ENCODE results near the gene CST7. TPM values are rescaled to one million over a fixed set of nuclear protein-coding genes. Genes with fewer than 3 reads are reported as not detected.

Gene CST7
- total RNA-seq, 1 experiment from 2014 or later = not detected

- no peak overlapping the region for H3K9ac ChIP-seq (ENCODE audit: extremely low read depth, insufficient read length, low read length)
- H2BK12ac ChIP-seq (ENCODE audit: insufficient read length, low read depth, low read length) = no peak overlapping the region
- H3K79me1 ChIP-seq (ENCODE audit: insufficient read depth, low read depth, low read length, poor library complexity, severe bottlenecking) = no peaks in the 10 kb centered on the region
- no peaks in the 10 kb centered on the region for H3K9me3 ChIP-seq (ENCODE audit: control insufficient read depth, low read depth, low read length)
- no peaks in the 10 kb centered on the region for H3K79me2 ChIP-seq (ENCODE audit: insufficient read depth, low read length)
- H3K4me1 ChIP-seq (ENCODE audit: insufficient read depth, low read length) = no peaks in the 10 kb centered on the region
- no CpG with 5 or more reads among the region's 21 CpGs for WGBS (ENCODE audit: extremely low coverage, insufficient read length, low lambda C conversion rate)
- peak; percentile 9 for DNase-seq
- H2AK5ac ChIP-seq (ENCODE audit: insufficient read length, low read length) = no peak overlapping the region
- TF ChIP-seq CTCF (conservative IDR thresholded peaks at IDR 0.05) = no peak
- H3K4me1 Mint-ChIP-seq = no peaks in the 10 kb centered on the region
- H3K27me3 ChIP-seq (ENCODE audit: insufficient read depth, low read length) = no peaks in the 10 kb centered on the region
- H3K23ac ChIP-seq (ENCODE audit: insufficient read length, low read depth, low read length) = no peak overlapping the region
- H3K27me3 Mint-ChIP-seq (ENCODE audit: low read depth) = no peaks in the 10 kb centered on the region
- no peak overlapping the region for H3K18ac ChIP-seq (ENCODE audit: insufficient read length, low read depth, low read length)
- H4K8ac ChIP-seq (replicated peaks; ENCODE audit: insufficient read length, low read depth, low read length) = no peak overlapping the region
- H4K5ac ChIP-seq (ENCODE audit: insufficient read length, low read depth, low read length) = no peak overlapping the region
- no peak overlapping the region for H3K4ac ChIP-seq (ENCODE audit: low read depth, low read length)
- no peak overlapping the region for H3K14ac ChIP-seq (ENCODE audit: insufficient read depth, low read length)
- H3K36me3 Mint-ChIP-seq (ENCODE audit: insufficient read depth in 1 of 3, low read depth in 3 of 3) = peaks cover 29 to 73% (median 43%) of the 10 kb centered on the region in 3 experiments; a peak in 6 of 7 replicates
- no peak overlapping the region; a peak in 1 of 7 replicates for H3K27ac Mint-ChIP-seq
- H4K20me1 ChIP-seq (ENCODE audit: control insufficient read depth, insufficient read depth, insufficient read length) = no peaks in the 10 kb centered on the region
- no peaks in the 10 kb centered on the region; a peak in 1 of 5 replicates for H3K9me3 Mint-ChIP-seq
- no peak overlapping the region for H2BK120ac ChIP-seq (ENCODE audit: low read depth, low read length, poor library complexity, severe bottlenecking)
- H3K23me2 ChIP-seq (ENCODE audit: insufficient read length, low read depth, low read length, poor library complexity, severe bottlenecking) = no peaks in the 10 kb centered on the region
- no peak overlapping the region for H3K4me3 Mint-ChIP-seq
- no peak overlapping the region for H4K91ac ChIP-seq (ENCODE audit: insufficient read length, low read depth, low read length)
- no peak overlapping the region for H3K4me2 ChIP-seq (ENCODE audit: insufficient read depth, insufficient read length, low read length)
- no peak overlapping the region for H2BK20ac ChIP-seq (ENCODE audit: low read depth, low read length, poor library complexity, severe bottlenecking)
- H3K27ac ChIP-seq (ENCODE audit: insufficient read length, low read depth, low read length) = no peak overlapping the region
- no peak overlapping the region for H3K56ac ChIP-seq (ENCODE audit: insufficient read length, low read depth, low read length)
- H3T11ph ChIP-seq (ENCODE audit: low read length) = no peak overlapping the region
- no peak overlapping the region for H2BK15ac ChIP-seq (ENCODE audit: low read depth, low read length)
- no peak overlapping the region for H2AFZ ChIP-seq (ENCODE audit: low read length)
- H2BK5ac ChIP-seq (ENCODE audit: insufficient read length, low read length) = no peak overlapping the region
Observed at GRCh38 chr20:24963672-24964505, 14.8 kb downstream of the CST7 start.
